ENCODE data around the gene F3. TPM values are rescaled to one million over a fixed set of nuclear protein-coding genes. Genes with fewer than 3 reads are reported as not detected.

F3 gene
- total RNA-seq, 3 donors from 2014 or later (not counting 1 experiment from before 2014, with no cell fraction given) = 1.9 to 2.5 TPM; not detected in 1

DNA sequence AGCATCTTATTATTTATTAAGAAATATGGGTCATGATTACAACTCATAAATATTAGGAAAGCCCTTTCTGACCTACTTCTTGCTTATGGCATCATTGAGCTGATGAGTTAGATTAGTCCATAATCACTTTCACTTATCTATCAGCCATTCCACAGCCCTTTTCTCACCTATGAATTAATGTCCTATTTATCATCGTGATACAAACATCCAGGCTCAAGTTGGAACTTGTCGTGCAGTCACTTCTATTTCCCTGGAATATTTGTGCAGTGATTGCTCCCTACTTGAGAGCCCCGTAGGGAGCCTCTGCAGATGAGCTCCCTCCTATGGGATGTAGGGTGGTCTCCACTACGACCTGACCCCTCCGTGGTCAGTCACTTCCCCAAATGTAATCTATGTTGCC lies 8.1 kb upstream of the F3 start:
- DNase-seq (no peak), ATAC-seq (no peak)
- TF ChIP-seq, protein P1, sequence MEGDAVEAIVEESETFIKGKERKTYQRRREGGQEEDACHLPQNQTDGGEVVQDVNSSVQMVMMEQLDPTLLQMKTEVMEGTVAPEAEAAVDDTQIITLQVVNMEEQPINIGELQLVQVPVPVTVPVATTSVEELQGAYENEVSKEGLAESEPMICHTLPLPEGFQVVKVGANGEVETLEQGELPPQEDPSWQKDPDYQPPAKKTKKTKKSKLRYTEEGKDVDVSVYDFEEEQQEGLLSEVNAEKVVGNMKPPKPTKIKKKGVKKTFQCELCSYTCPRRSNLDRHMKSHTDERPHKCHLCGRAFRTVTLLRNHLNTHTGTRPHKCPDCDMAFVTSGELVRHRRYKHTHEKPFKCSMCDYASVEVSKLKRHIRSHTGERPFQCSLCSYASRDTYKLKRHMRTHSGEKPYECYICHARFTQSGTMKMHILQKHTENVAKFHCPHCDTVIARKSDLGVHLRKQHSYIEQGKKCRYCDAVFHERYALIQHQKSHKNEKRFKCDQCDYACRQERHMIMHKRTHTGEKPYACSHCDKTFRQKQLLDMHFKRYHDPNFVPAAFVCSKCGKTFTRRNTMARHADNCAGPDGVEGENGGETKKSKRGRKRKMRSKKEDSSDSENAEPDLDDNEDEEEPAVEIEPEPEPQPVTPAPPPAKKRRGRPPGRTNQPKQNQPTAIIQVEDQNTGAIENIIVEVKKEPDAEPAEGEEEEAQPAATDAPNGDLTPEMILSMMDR (IDR thresholded peaks at IDR 0.05) = no peak
- no peaks in the 10 kb centered on the region for H3K9me3 ChIP-seq (ENCODE audit: control insufficient read depth, insufficient read depth, low read length)
- no peaks in the 10 kb centered on the region for H3K36me3 ChIP-seq (ENCODE audit: control insufficient read depth, insufficient read depth, low read length)
- Mint-ChIP-seq H3K4me3 (no peak overlapping the region), H3K36me3 (no peaks in the 10 kb centered on the region), H3K9me3 (no peaks in the 10 kb centered on the region), H3K27me3 (ENCODE audit: low read depth in 2 of 2) (peaks cover 22 to 41% of the 10 kb centered on the region in 2 donors), H3K27ac (no peak overlapping the region), H3K4me1 (no peaks in the 10 kb centered on the region)
- H3K4me3 ChIP-seq (ENCODE audit: low read length) = no peak overlapping the region
- intact Hi-C loops (cut with micrococcal nuclease) = no loop called here
- WGBS (ENCODE audit: insufficient coverage) = 79% methylated on average over 5 of the region's 5 CpGs
- H3K27me3 ChIP-seq (ENCODE audit: control insufficient read depth, insufficient read depth, low read length) = peaks cover 7% of the 10 kb centered on the region
- no peak overlapping the region for H3K27ac ChIP-seq (ENCODE audit: low read length)
- H3K4me1 ChIP-seq (ENCODE audit: control insufficient read depth, insufficient read depth, low read length) = no peaks in the 10 kb centered on the region

DNA sequence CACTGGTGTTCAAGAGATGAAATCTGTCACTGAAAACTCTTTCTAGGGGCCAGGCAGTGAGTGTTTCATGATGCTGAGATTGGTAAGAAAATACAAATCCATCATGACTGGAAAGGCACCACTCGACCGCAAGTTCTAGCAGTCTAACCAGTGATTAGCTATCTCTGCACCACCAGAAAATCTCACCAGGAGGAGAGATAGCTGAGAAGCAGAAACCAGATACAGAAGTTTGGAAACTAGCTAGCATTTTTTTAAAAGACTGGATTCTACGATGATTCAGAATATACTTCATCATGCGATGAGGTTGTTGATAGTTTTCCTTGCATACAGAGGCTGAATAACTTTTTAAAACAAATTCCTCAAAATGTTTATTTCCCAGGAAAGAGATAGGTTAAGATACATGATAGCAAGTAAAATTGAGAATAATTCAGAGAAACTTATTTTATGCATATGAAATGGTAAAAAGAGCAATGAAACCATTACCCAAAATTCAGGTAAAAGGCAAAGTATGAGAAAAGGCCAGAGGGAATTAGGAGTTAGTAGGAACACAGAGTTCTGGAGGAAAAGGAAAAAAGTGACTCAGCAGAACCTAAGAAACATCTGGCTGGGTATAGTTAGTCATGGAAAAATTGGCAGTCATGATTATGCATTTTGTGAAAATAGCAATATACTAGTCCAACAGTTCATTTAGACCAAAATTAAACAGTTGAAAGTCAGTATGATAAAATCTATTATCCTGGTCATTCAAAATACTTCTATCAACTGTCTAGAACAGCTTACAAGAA lies 3.3 kb upstream of the F3 start:
- no peaks in the 10 kb centered on the region for H3K36me3 ChIP-seq (ENCODE audit: control insufficient read depth, insufficient read depth, low read length)
- Mint-ChIP-seq H3K27ac (no peak overlapping the region), H3K9me3 (no peaks in the 10 kb centered on the region), H3K4me3 (no peak overlapping the region), H3K36me3 (no peaks in the 10 kb centered on the region), H3K4me1 (peaks cover 14 to 21% of the 10 kb centered on the region in 2 donors), H3K27me3 (ENCODE audit: low read depth in 2 of 2) (peaks cover 35 to 66% of the 10 kb centered on the region in 2 donors)
- ATAC-seq (no peak), DNase-seq (no peak)
- intact Hi-C loops (cut with micrococcal nuclease) = no loop called here
- WGBS (ENCODE audit: insufficient coverage) = 90% methylated on average over 2 of the region's 4 CpGs
- no peak overlapping the region for H3K27ac ChIP-seq (ENCODE audit: low read length)
- no peak overlapping the region for H3K4me3 ChIP-seq (ENCODE audit: low read length)
- no peaks in the 10 kb centered on the region for H3K9me3 ChIP-seq (ENCODE audit: control insufficient read depth, insufficient read depth, low read length)
- H3K27me3 ChIP-seq (ENCODE audit: control insufficient read depth, insufficient read depth, low read length) = peaks cover 35% of the 10 kb centered on the region
- peaks cover 12% of the 10 kb centered on the region for H3K4me1 ChIP-seq (ENCODE audit: control insufficient read depth, insufficient read depth, low read length)
- TF ChIP-seq, protein P1 (IDR thresholded peaks at IDR 0.05) = no peak

DNA sequence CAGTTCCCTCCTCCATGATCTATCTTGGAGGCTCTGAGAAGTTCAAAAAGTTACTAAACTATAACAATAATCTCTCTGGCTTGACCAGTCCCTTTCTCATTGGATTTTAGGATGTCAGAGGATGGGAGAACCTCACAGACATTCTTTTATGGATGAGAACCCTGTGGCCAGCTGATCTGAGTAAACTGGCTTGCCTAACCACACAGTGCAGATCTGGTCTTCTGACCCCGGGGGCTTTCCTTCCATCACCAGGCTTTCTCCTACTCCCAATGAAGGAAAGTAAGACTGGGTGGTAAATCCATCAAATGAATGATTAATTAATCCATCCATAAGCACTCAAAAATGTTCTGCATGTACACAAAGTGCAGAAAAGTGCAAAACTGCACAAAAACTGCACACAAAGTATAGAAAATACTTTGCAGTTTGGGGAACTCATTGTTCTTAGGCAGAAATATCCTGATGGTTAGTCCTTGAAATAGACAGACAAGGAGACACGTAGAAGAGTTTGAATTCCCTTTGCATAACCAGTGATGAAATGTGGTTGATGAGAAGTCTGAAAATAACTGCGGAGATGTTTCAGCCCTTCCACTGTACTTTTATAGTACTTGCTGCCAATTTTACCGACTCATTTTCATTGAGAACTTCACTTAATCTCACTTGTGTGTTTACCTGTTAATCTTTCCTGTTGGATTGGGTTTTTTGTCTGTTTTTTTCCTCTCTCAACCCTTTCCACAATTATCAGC lies 2.5 kb upstream of the F3 start:
- peaks cover 41 to 74% of the 10 kb centered on the region in 2 donors for H3K27me3 Mint-ChIP-seq (ENCODE audit: low read depth in 2 of 2)
- TF ChIP-seq, protein P1 (IDR thresholded peaks at IDR 0.05) = no peak
- Histone ChIP-seq H3K36me3 (ENCODE audit: control insufficient read depth, insufficient read depth, low read length) (no peaks in the 10 kb centered on the region), H3K4me1 (ENCODE audit: control insufficient read depth, insufficient read depth, low read length) (peaks cover 12% of the 10 kb centered on the region), H3K27ac (ENCODE audit: low read length) (no peak overlapping the region), H3K9me3 (ENCODE audit: control insufficient read depth, insufficient read depth, low read length) (no peaks in the 10 kb centered on the region), H3K4me3 (ENCODE audit: low read length) (no peak overlapping the region), H3K27me3 (ENCODE audit: control insufficient read depth, insufficient read depth, low read length) (peaks cover 40% of the 10 kb centered on the region)
- H3K9me3 Mint-ChIP-seq = no peaks in the 10 kb centered on the region
- WGBS (ENCODE audit: insufficient coverage) = 58% methylated on average over 1 of the region's 4 CpGs
- no peak overlapping the region for H3K27ac Mint-ChIP-seq
- peaks cover 14 to 21% of the 10 kb centered on the region in 2 donors for H3K4me1 Mint-ChIP-seq
- no peaks in the 10 kb centered on the region for H3K36me3 Mint-ChIP-seq
- H3K4me3 Mint-ChIP-seq = no peak overlapping the region
- DNase-seq (no peak), ATAC-seq (no peak)
- intact Hi-C loops (cut with micrococcal nuclease) = no loop called here

Measured in natural killer cell (primary cell).